Inflammatory macrophage treated with lipopolysaccharide for 1 hour (primary cell): Measurements from ENCODE around the gene TUBGCP3.

Experiments
- DNase-seq, 2 donors: peaks; one replicate each; pipeline ENCODE4 v3.0.0-alpha.2; 2020 to 2022

Gene TUBGCP3

GRCh38 chr13:112450904-112451240 is 137.1 kb downstream of the TUBGCP3 start:
- DNase-seq = no peak

- DNase-seq = no peak
Observed at GRCh38 chr13:112450118-112450903, 137.6 kb downstream of the TUBGCP3 start.

- DNase-seq = no peak
Observed at GRCh38 chr13:112449545-112449930, 138.4 kb downstream of the TUBGCP3 start.

- no peak for DNase-seq
Observed at GRCh38 chr13:112448621-112449544, 139.1 kb downstream of the TUBGCP3 start.

GRCh38 chr13:112447761-112448603 is 140.0 kb downstream of the TUBGCP3 start:
- DNase-seq = no peak

GRCh38 chr13:112447306-112447705 is 140.6 kb downstream of the TUBGCP3 start:
- DNase-seq = no peak

GRCh38 chr13:112446867-112447266 is 141.1 kb downstream of the TUBGCP3 start:
- no peak for DNase-seq

- no peak for DNase-seq
Observed at GRCh38 chr13:112446347-112446861, 141.5 kb downstream of the TUBGCP3 start.

GRCh38 chr13:112445411-112446271 is 142.3 kb downstream of the TUBGCP3 start:
- no peak for DNase-seq

GRCh38 chr13:112444416-112445399 is 143.2 kb downstream of the TUBGCP3 start:
- no peak for DNase-seq

- DNase-seq = peak; percentile 22 to 63
Observed at GRCh38 chr13:112443995-112444311, 144.0 kb downstream of the TUBGCP3 start.

GRCh38 chr13:112443191-112443994 is 144.6 kb downstream of the TUBGCP3 start:
- peak in 1 of 2 donors; percentile 1 for DNase-seq

- DNase-seq = no peak
Observed at GRCh38 chr13:112442483-112443090, 145.4 kb downstream of the TUBGCP3 start.

- no peak for DNase-seq
Observed at GRCh38 chr13:112441779-112442310, 146.1 kb downstream of the TUBGCP3 start.

- no peak for DNase-seq
Observed at GRCh38 chr13:112441226-112441625, 146.7 kb downstream of the TUBGCP3 start.

GRCh38 chr13:112438515-112438914 is 149.4 kb downstream of the TUBGCP3 start:
- DNase-seq = no peak

GRCh38 chr13:112438094-112438493 is 149.9 kb downstream of the TUBGCP3 start:
- DNase-seq = no peak

- no peak for DNase-seq
Observed at GRCh38 chr13:112435973-112436372, 152.0 kb downstream of the TUBGCP3 start.
